HepG2 (cell line): Measurements from ENCODE around the gene FSD2. TPM values are rescaled to one million over a fixed set of nuclear protein-coding genes. Genes with fewer than 3 reads are reported as not detected.

Experiments
- ARNT2 ChIP-seq: sonication (generic); formaldehyde crosslinking; IDR thresholded peaks from 2 replicates; pipeline ENCODE4 v1.8.0; 2022; ENCODE audit warnings: mild to moderate bottlenecking, low read depth, missing genetic modification reagents, moderate library complexity
- CREB1 ChIP-seq, 2 experiments: fragments of 450-650 bp in 1 of 2; IDR thresholded peaks; 2 replicates each; pipeline ENCODE4 v1.6.1; 2016 to 2017; ENCODE audit warnings: control low read depth in 1 of 2, mild to moderate bottlenecking in 1 of 2, missing compliant biosample characterization in 1 of 2, missing genetic modification characterization in 1 of 2
- GFI1 ChIP-seq: sonication (generic); formaldehyde crosslinking; IDR thresholded peaks from 2 replicates; pipeline ENCODE4 v1.5.0; 2020; ENCODE audit warnings: missing genetic modification reagents, mild to moderate bottlenecking, borderline replicate concordance
- HOXA5 ChIP-seq: sonication (generic); formaldehyde crosslinking; IDR thresholded peaks from 2 replicates; pipeline ENCODE4 v1.4.0; 2020; ENCODE audit warnings: missing genetic modification reagents
- HOXA9 ChIP-seq: sonication (generic); formaldehyde crosslinking; IDR thresholded peaks from 2 replicates; pipeline ENCODE4 v1.8.1; 2022; ENCODE audit warnings: missing genetic modification reagents, mild to moderate bottlenecking, moderate library complexity, borderline replicate concordance
- ISL2 ChIP-seq: sonication (generic); formaldehyde crosslinking; IDR thresholded peaks from 2 replicates; pipeline ENCODE4 v1.5.0; 2020; ENCODE audit warnings: missing genetic modification reagents
- KDM5B ChIP-seq: sonication (generic); formaldehyde crosslinking; IDR thresholded peaks from 2 replicates; pipeline ENCODE4 v1.4.0; 2020; ENCODE audit warnings: missing genetic modification reagents, mild to moderate bottlenecking, borderline replicate concordance
- KLF11 ChIP-seq: IDR thresholded peaks from 2 replicates; pipeline ENCODE4 v1.6.1; 2016; ENCODE audit warnings: missing compliant biosample characterization
- NFE2 ChIP-seq: sonication (generic); formaldehyde crosslinking; IDR thresholded peaks from 2 replicates; pipeline ENCODE4 v1.4.0; 2020; ENCODE audit warnings: missing genetic modification reagents
- NFKBIZ ChIP-seq: IDR thresholded peaks from 2 replicates; pipeline ENCODE4 v1.6.1; 2018; ENCODE audit warnings: missing genetic modification reagents, missing compliant biosample characterization
- NFYC ChIP-seq: IDR thresholded peaks from 2 replicates; pipeline ENCODE4 v1.6.1; 2016; ENCODE audit warnings: missing genetic modification reagents, missing compliant biosample characterization
- SAFB2 ChIP-seq: sonication (generic); formaldehyde crosslinking; IDR thresholded peaks from 2 replicates; pipeline ENCODE4 v1.5.1; 2020; ENCODE audit warnings: missing genetic modification reagents, low read depth, mild to moderate bottlenecking, borderline replicate concordance
- SMARCC2 ChIP-seq: fragments of 450-650 bp; IDR thresholded peaks from 2 replicates; pipeline ENCODE4 v1.6.1; 2017; ENCODE audit warnings: antibody characterized with exemption, mild to moderate bottlenecking
- SMARCE1 ChIP-seq: fragments of 450-650 bp; IDR thresholded peaks from 2 replicates; pipeline ENCODE4 v1.6.1; 2017; ENCODE audit warnings: borderline replicate concordance
- SNAPC2 ChIP-seq: sonication (generic); formaldehyde crosslinking; IDR thresholded peaks from 2 replicates; pipeline ENCODE4 v1.8.1; 2022; ENCODE audit warnings: mild to moderate bottlenecking, missing genetic modification reagents
- THRA ChIP-seq: sonication (generic); formaldehyde crosslinking; IDR thresholded peaks from 2 replicates; pipeline ENCODE4 v1.4.0; 2020; ENCODE audit warnings: missing genetic modification reagents, borderline replicate concordance
- TOPORS ChIP-seq: sonication (generic); formaldehyde crosslinking; IDR thresholded peaks from 2 replicates; pipeline ENCODE4 v1.8.0; 2023; ENCODE audit warnings: mild to moderate bottlenecking, missing genetic modification reagents
- ZBTB38 ChIP-seq: sonication (generic); formaldehyde crosslinking; IDR thresholded peaks from 2 replicates; pipeline ENCODE4 v1.5.1; 2020; ENCODE audit warnings: mild to moderate bottlenecking, missing genetic modification reagents
- ZNF343 ChIP-seq: sonication (generic); formaldehyde crosslinking; IDR thresholded peaks from 2 replicates; pipeline ENCODE4 v1.4.0; 2020; ENCODE audit warnings: mild to moderate bottlenecking, missing genetic modification reagents
- ZNF503 ChIP-seq: sonication (generic); formaldehyde crosslinking; IDR thresholded peaks from 2 replicates; pipeline ENCODE4 v1.4.0; 2020; ENCODE audit warnings: missing genetic modification reagents
- ZNF629 ChIP-seq: sonication (generic); formaldehyde crosslinking; conservative IDR thresholded peaks from 2 replicates; pipeline ENCODE4 v1.5.0; 2020; ENCODE audit warnings: missing genetic modification reagents
- ZNF724P ChIP-seq: sonication (generic); formaldehyde crosslinking; IDR thresholded peaks from 2 replicates; pipeline ENCODE4 v1.8.0; 2022; ENCODE audit warnings: missing genetic modification reagents, borderline replicate concordance
- polyA plus RNA-seq, 8 experiments: library from polyadenylated mRNA; depleted of rRNA in 3 of 8; stranded (reverse) in 7 of 8; unstranded in 1 of 8; fragments of >200 nt; fragmentation: Illumina TruSeq in 4 of 8; extraction: Trizol in 4 of 8; gene quantifications; 2 replicates each; pipeline versions ENCODE4 v1.2.1 to v1.2.3, GENCODE V29; 2011 to 2016; ENCODE audit warnings: low read depth in 4 of 8, missing spikeins in 1 of 8, mixed read lengths in 1 of 8; ENCODE audit not compliant: insufficient read depth in 1 of 8
- total RNA-seq, 5 experiments: library from RNA; depleted of rRNA; stranded (reverse); fragments of >200 nt; fragmentation: Illumina TruSeq; extraction: Trizol; gene quantifications; 2 replicates each; pipeline ENCODE4 v1.2.3, GENCODE V29; 2016; ENCODE audit warnings: low read depth in 1 of 5
- TF ChIP-seq, protein P1 (sequence below): sonication (generic); formaldehyde crosslinking; IDR thresholded peaks from 2 replicates; pipeline ENCODE4 v1.8.0; 2022; ENCODE audit warnings: mild to moderate bottlenecking, missing genetic modification reagents, moderate library complexity
- TF ChIP-seq, protein P2 (sequence below): sonication (generic); formaldehyde crosslinking; IDR thresholded peaks from 2 replicates; pipeline ENCODE4 v1.9.0; 2022; ENCODE audit warnings: low read depth, missing genetic modification reagents

FSD2 gene
- total and polyA plus RNA-seq, 2 of the 13 experiments (the other 11 are each of a cell fraction or from before 2014, with no cell fraction given) = not detected

GRCh38 chr15:82709421-82710207 is 96.3 kb downstream of the FSD2 start, which contains the start of gene AP3B2 (continued):
- TF ChIP-seq ZNF503 (CRISPR knock-in tag) (no peak), SMARCC2 (no peak), HOXA5 (CRISPR knock-in tag) (peak; percentile 64; the same call in 1 of the 2 replicates), ZBTB38 (CRISPR knock-in tag) (no peak), SMARCE1 (no peak), ISL2 (peak; percentile 19; the same call in 1 of the 2 replicates), NFYC (CRISPR knock-in tag) (no peak), THRA (CRISPR knock-in tag) (no peak), NFKBIZ (no peak), SAFB2 (CRISPR knock-in tag) (no peak), SNAPC2 (CRISPR knock-in tag) (no peak), NFE2 (CRISPR knock-in tag) (no peak), CREB1 (IDR thresholded peaks at IDR 0.05) (no peak), CREB1 (CRISPR knock-in tag; IDR thresholded peaks at IDR 0.05) (no peak), ZNF343 (CRISPR knock-in tag) (0 out of 2 replicates have a peak, but pooled peaks have one; percentile 43), HOXA9 (CRISPR knock-in tag) (no peak), ZNF629 (no peak), ZNF724P (no peak), GFI1 (CRISPR knock-in tag) (peak; percentile 54; the same call in 1 of the 2 replicates), TOPORS (peak; percentile 67; the same call in 1 of the 2 replicates), KLF11 (CRISPR knock-in tag) (no peak), ARNT2 (peak; percentile 89; the same call in 1 of the 2 replicates), KDM5B (CRISPR knock-in tag) (peak; percentile 57; the same call in 1 of the 2 replicates)
- TF ChIP-seq, protein P1, sequence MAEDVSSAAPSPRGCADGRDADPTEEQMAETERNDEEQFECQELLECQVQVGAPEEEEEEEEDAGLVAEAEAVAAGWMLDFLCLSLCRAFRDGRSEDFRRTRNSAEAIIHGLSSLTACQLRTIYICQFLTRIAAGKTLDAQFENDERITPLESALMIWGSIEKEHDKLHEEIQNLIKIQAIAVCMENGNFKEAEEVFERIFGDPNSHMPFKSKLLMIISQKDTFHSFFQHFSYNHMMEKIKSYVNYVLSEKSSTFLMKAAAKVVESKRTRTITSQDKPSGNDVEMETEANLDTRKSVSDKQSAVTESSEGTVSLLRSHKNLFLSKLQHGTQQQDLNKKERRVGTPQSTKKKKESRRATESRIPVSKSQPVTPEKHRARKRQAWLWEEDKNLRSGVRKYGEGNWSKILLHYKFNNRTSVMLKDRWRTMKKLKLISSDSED (CRISPR knock-in tag) = no peak
- TF ChIP-seq, protein P2, sequence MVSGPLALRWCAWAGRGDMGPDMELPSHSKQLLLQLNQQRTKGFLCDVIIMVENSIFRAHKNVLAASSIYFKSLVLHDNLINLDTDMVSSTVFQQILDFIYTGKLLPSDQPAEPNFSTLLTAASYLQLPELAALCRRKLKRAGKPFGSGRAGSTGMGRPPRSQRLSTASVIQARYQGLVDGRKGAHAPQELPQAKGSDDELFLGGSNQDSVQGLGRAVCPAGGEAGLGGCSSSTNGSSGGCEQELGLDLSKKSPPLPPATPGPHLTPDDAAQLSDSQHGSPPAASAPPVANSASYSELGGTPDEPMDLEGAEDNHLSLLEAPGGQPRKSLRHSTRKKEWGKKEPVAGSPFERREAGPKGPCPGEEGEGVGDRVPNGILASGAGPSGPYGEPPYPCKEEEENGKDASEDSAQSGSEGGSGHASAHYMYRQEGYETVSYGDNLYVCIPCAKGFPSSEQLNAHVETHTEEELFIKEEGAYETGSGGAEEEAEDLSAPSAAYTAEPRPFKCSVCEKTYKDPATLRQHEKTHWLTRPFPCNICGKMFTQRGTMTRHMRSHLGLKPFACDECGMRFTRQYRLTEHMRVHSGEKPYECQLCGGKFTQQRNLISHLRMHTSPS (CRISPR knock-in tag) = no peak
